ENCODE results near the gene ZNF189.
A peak's percentile ranks its signal among the peaks of the same experiment; 100 is the strongest.
"Not testable (repeated sequence)": the region's sequence is repeated elsewhere in the genome, so short reads cannot be mapped to it uniquely, and the experiment has no call there.

ZNF189 gene

DNA sequence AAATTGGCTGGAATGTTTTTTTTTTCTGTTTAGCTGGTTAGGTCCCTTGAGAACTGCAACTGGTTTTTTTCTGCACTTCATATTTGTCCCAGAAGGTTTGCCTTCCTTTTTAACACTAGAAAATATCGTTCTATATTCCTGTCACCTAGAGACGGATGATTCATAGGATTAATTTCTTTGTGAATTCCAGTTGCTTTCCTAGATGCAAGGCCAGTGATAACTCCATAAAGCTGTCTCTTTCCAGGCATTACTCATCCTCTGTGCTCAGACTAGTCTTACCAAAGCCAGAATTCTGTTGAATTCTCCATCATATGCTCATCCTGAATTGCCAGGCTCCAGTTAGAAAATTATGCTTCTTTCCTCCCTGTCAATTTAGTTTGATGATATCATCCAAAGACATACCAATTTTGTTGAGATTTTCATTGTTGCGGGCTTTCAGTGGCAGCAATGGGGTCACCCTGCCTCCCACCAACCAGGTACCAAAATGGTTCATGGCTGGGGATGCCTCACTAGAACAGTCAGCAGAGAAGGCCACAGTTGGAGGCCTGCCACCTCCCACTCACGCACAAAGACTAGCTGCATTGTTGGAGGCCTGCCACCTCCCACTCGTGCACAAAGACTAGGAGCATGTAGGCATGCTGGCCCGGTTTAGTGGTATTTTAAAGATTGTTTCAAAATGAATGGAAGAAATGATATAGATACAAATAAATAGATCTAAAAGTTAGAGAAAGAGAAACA is 22.4 kb upstream of the ZNF189 start:
- no peak for DNase-seq

DNA sequence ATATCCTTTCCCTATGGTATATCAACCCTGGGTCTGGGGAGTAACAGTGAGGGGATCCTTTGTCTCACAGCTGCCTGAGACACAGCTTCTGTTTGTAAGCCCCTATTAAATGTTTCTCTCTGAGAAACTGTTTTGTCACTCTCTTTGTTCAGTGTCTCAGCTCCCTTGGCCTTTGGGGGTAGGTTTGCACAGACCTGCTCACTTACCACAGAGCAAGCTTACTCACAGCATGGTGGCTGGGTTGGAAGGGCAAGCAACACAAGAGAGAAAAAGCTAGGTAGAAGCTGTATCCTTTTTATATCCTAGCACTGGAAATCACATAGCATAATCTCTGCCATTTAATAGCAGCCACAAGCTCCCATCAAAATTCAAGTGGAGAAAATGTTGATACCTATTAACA is 18.4 kb upstream of the ZNF189 start:
- DNase-seq, result no peak

- DNase-seq, result no peak
Observed at GRCh38 chr9:101381118-101381517, 17.5 kb upstream of the ZNF189 start.

DNA sequence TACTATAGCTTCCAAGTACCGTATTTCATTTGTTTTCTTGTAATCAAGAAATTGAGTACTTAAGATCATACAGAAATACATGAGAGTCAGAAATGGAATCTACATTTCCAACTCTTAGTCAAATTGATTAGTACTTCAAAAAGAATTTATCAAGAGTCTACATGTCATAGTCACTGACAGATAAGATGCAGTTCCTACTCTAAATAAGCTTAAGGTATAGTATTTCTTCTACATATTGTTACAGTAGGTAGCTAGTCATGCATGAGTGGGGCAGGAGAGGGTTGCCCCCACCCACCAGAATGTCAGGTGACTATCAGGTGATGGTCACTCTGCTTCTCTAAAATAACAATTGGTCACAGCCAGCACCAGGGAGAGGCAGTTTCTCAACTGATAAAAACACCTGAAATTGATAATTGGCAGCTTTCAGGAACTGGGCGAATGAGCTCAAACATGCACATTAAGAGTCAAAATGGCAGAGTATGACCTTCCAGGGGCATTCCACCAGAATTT is 16.8 kb upstream of the ZNF189 start:
- no peak for DNase-seq

DNA sequence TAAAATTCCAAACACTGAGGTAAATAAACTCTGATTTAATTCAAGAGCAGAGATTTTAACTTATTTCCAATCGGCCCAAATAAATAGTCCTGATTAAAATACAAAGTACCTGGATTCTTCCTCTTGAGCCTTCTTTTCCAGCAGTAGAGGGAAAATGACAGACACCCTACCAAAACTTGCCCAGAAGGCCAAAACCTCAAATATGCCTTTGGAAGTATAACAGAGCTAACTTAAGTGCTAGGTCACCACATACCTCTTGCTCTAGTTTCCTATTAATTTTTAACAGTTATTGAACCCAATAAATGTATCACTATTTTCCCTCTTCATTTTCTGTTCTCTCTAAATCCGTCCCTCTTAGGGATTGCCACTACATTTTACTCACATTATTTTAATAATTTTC is 15.3 kb upstream of the ZNF189 start:
- no peak for DNase-seq

GRCh38 chr9:101384873-101385536 is 13.6 kb upstream of the ZNF189 start, which contains the start of gene BAAT:
TSS of gene BAAT (minus strand) at chr9:101385006. CDS start at chr9:101371404, 13,602 bp downstream.
- not testable (repeated sequence) for DNase-seq

DNA sequence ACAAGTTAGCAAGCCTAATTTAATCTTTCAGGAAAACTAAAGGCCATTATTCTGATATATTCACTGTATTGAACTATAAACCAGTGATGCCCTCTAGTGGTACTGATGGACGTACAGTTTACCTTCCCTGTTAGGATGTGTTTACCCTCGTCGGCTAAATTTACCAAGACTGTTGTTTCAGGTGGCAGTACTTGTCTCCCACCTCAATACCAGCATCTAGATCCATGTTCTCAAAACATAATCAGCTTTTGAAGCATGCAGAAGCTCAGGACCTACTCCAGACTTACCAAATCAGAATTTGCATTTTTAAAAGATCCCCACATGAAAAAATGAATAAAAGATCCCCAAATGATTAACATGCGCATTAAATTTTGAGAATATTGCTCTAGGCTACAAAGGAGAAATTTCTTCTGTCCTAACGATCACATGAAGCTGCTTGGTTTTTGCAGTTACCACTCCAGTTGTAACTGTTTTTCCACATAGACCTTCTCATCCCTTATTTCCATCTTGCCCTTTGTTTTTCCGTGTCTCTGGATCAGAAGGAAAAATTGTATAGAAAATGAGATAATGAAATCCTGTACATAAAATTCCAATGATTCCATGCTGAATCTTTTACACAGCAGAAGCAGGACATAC is 10.7 kb upstream of the ZNF189 start:
- no peak for DNase-seq

DNA sequence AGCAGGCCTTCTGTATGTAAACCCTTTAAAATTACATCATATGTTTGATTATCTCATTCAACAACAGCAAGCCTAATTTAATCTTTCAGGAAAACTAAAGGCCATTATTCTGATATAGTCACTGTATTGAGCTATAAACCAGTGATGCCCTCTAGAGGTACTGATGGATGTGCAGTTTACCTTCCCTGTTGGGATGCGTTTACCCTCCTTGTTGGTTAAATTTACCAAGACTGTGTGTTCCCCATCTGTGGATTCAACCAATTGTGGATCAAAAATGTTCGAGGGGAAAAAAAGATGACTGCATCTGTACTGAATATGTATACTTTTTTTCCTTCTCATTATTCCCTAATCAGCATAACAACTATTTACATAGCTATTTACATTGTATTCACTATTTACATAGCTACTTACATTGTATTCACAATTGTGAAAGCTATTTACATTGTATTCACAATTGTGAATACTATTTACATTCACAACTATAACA is 10.1 kb upstream of the ZNF189 start:
- DNase-seq, result no peak

DNA sequence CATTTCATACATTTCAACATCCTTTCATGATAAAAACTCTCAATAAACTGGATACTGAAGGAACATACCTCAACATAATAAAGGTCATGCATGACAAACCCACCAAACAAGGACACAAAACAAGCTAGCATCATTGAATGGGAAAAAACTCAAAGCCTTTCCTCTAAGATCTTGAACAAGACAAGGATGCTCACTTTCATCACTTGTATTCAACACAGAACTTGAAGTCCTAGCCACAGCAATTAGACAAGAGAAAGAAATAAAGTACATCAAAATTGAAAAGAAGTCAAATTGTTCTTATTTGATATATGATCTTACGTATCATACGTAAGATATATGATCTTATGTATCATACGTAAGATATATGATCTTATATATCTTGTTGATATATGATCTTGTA is 5.5 kb upstream of the ZNF189 start:
- DNase-seq, result no peak

GRCh38 chr9:101394687-101395086 is 4.0 kb upstream of the ZNF189 start:
- DNase-seq, result no peak

GRCh38 chr9:101397746-101398067 is 944 bp upstream of the ZNF189 start:
- no peak for DNase-seq

GRCh38 chr9:101398930-101399642 is 435 bp downstream of the ZNF189 start:
- peak; percentile 54 for DNase-seq

DNA sequence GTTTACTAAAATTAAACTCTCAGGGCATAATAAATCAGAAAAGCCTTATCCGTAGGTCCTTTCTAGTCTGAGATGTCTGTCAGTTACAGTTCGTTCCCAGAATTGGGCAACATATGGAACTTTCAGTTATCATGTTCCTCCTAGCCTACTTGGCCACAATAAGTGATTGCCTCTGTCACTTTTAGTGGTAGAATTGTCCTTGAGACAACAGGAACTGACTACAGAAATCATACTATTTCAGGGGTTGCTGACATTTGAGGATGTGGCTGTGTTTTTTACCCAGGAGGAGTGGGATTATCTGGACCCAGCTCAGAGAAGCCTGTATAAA is 956 bp downstream of the ZNF189 start:
- DNase-seq, result peak; percentile 9

- no peak for DNase-seq
Observed at GRCh38 chr9:101400120-101400519, 1.5 kb downstream of the ZNF189 start.

- no peak for DNase-seq
Observed at GRCh38 chr9:101403516-101404285, 5.0 kb downstream of the ZNF189 start.

GRCh38 chr9:101408374-101409078 is 9.9 kb downstream of the ZNF189 start:
- no peak for DNase-seq

GRCh38 chr9:101409079-101409477 is 10.4 kb downstream of the ZNF189 start:
- no peak for DNase-seq

DNA sequence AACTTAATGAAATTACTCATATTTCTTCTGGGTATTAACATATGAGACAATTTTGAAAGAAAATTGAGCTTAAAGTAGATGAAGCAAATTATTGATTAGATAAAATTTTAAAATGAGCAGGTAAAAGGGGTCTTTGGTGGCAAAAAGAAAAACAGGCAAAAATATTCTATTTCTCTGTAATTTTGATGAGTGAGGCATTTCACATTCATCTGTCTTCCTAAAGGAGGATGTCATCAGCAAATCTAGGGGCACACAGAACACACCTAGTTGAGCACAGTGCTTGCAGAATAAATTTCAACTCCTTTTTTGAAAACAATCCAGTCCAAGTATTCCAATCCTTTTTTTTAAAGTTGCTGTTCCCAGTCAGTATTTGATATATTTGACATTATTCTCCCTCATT is 16.2 kb downstream of the ZNF189 start:
- DNase-seq, result no peak

DNA sequence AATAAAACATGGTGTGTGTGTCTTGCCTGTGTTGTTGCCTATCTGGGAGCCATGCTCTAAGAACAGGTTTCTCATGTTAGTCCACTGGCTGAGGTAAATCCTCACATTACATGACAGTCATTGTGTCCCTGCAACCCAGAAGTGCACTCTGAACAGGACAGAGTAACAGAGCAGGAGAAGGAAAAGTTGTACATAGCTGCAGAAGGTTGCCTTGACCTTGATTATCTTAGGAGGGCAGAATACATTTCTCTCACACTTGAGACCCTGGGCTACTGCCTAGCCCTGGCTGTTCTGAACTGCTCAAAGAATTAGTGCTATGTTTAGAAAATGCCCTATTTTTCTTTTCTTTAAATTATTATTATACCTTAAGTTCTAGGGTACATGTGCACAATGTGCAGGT is 16.9 kb downstream of the ZNF189 start:
- no peak for DNase-seq

GRCh38 chr9:101417389-101417788 is 18.7 kb downstream of the ZNF189 start:
- DNase-seq, result no peak

DNA sequence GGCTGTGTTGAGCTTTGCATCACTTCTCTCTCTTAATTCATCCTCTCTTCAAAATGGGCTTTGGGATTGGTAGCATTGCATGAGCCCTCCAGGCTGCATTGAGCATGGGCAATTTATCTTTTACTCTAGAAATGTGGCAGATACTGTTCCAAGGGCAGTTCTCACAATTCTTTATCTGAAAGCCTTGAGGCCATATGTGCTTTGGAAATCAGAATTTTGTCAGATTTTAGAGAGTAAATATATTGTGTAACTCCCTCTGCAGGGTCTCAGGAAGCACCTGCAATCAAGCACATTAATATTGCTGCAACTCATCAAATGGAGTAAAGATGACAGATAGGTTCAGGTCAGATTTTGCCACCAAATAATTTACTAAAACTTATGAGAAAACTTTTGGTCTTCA is 19.3 kb downstream of the ZNF189 start:
- no peak for DNase-seq
